GM12878 (cell line): ENCODE results near the gene ATAD2B.

Experiments used
- KDM1A ChIP-seq: fragments of 200-600 bp; sonication (generic); IDR thresholded peaks from 2 replicates; pipeline ENCODE4 v1.6.1; 2016; ENCODE audit warnings: borderline replicate concordance
- POLR2AphosphoS5 ChIP-seq: IDR thresholded peaks from 2 replicates; pipeline ENCODE4 v1.6.1; 2011; ENCODE audit warnings: mild to moderate bottlenecking, low read length, inconsistent platforms
- POU2F2 ChIP-seq: IDR thresholded peaks from 3 replicates; pipeline ENCODE4 v1.6.1; 2011; ENCODE audit warnings: low read depth, mild to moderate bottlenecking, low read length, borderline replicate concordance
- RFX5 ChIP-seq: IDR thresholded peaks from 2 replicates; pipeline ENCODE4 v1.6.1; 2011; ENCODE audit warnings: low read depth, low read length, improper control_type of control experiment
- SIN3A ChIP-seq: IDR thresholded peaks from 2 replicates; pipeline ENCODE4 v1.6.1; 2012; ENCODE audit warnings: low read depth, low read length, improper control_type of control experiment
- TCF7 ChIP-seq: IDR thresholded peaks from 2 replicates; pipeline ENCODE4 v1.6.1; 2014; ENCODE audit warnings: antibody characterized with exemption, borderline replicate concordance
- ZNF274 ChIP-seq: IDR thresholded peaks from one replicate; pipeline ENCODE4 v1.8.0; 2011; ENCODE audit not compliant: insufficient read length, insufficient read depth
- TF ChIP-seq, protein P1 (sequence below): fragments of 450-650 bp; formaldehyde crosslinking; IDR thresholded peaks from 2 replicates; pipeline ENCODE4 v1.4.0; 2020; ENCODE audit warnings: mild to moderate bottlenecking, moderate library complexity
- TF ChIP-seq, protein P2 (sequence below): fragments of 450-650 bp; IDR thresholded peaks from 2 replicates; pipeline ENCODE4 v1.6.1; 2017; ENCODE audit warnings: mild to moderate bottlenecking, low read depth, inconsistent platforms; ENCODE audit not compliant: poor library complexity, severe bottlenecking

DNA sequence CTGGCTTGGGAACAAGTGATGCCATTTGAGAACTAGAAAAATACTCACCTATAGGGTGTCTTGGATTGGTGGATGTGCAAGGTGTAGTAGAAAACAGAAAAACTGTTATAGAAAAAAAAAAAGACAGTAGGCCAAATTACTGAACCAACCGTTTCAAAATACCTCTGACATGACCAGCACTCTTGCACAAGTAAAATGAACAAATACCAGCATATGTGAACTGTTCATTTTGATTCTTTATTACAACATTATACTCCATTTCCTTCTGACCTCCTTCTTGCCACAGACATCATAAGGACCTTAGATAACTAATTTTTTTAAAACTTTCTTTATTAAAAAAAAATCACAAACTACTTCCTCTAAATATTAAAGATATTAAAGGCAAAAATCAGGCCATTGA, 125.5 kb downstream of the ATAD2B start:
- no peak for TF ChIP-seq ZNF274
- TF ChIP-seq, protein P1, sequence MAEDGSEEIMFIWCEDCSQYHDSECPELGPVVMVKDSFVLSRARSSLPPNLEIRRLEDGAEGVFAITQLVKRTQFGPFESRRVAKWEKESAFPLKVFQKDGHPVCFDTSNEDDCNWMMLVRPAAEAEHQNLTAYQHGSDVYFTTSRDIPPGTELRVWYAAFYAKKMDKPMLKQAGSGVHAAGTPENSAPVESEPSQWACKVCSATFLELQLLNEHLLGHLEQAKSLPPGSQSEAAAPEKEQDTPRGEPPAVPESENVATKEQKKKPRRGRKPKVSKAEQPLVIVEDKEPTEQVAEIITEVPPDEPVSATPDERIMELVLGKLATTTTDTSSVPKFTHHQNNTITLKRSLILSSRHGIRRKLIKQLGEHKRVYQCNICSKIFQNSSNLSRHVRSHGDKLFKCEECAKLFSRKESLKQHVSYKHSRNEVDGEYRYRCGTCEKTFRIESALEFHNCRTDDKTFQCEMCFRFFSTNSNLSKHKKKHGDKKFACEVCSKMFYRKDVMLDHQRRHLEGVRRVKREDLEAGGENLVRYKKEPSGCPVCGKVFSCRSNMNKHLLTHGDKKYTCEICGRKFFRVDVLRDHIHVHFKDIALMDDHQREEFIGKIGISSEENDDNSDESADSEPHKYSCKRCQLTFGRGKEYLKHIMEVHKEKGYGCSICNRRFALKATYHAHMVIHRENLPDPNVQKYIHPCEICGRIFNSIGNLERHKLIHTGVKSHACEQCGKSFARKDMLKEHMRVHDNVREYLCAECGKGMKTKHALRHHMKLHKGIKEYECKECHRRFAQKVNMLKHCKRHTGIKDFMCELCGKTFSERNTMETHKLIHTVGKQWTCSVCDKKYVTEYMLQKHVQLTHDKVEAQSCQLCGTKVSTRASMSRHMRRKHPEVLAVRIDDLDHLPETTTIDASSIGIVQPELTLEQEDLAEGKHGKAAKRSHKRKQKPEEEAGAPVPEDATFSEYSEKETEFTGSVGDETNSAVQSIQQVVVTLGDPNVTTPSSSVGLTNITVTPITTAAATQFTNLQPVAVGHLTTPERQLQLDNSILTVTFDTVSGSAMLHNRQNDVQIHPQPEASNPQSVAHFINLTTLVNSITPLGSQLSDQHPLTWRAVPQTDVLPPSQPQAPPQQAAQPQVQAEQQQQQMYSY (CRISPR knock-in tag): no peak
- TF ChIP-seq TCF7: no peak
- no peak for TF ChIP-seq SIN3A
- no peak for TF ChIP-seq POU2F2
- no peak for TF ChIP-seq KDM1A
- TF ChIP-seq, protein P2, sequence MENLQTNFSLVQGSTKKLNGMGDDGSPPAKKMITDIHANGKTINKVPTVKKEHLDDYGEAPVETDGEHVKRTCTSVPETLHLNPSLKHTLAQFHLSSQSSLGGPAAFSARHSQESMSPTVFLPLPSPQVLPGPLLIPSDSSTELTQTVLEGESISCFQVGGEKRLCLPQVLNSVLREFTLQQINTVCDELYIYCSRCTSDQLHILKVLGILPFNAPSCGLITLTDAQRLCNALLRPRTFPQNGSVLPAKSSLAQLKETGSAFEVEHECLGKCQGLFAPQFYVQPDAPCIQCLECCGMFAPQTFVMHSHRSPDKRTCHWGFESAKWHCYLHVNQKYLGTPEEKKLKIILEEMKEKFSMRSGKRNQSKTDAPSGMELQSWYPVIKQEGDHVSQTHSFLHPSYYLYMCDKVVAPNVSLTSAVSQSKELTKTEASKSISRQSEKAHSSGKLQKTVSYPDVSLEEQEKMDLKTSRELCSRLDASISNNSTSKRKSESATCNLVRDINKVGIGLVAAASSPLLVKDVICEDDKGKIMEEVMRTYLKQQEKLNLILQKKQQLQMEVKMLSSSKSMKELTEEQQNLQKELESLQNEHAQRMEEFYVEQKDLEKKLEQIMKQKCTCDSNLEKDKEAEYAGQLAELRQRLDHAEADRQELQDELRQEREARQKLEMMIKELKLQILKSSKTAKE: no peak
- TF ChIP-seq RFX5: no peak
- TF ChIP-seq POLR2AphosphoS5: no peak
